Testis (tissue), 2 donors: ENCODE measurements around the gene USP44.

Experiments used
- POLR2A ChIP-seq: fragments of 450-650 bp; IDR thresholded peaks from one replicate; pipeline ENCODE4 v1.6.1; 2017; ENCODE audit warnings: antibody characterized with exemption, mild to moderate bottlenecking, moderate library complexity
- TF ChIP-seq, protein P1 (sequence below), 3 experiments: fragments of 450-650 bp in 2 of 3; fragments of 200-600 bp in 1 of 3; sonication (generic) in 1 of 3; IDR thresholded peaks; one replicate each; pipeline ENCODE4 v1.5.1; 2016 to 2019; ENCODE audit warnings: antibody characterized with exemption in 3 of 3, mild to moderate bottlenecking in 2 of 3, moderate library complexity in 1 of 3

DNA sequence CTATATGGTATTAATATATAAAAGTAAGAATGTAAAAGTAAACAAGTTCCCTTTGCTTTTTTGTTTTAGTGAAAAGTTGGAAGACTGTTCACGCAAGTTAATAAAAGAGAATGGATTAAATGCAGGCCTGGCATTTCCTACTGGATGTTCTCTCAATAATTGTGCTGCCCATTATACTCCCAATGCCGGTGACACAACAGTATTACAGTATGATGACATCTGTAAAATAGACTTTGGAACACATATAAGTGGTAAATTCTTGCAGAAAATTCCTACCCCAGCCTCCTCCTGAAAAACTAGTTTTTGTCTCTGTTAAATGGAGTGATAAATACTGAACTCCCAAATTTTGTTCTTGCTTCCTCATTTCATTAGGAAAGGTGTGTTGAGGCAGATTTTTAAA is 56.4 kb downstream of the USP44 start:
- TF ChIP-seq, protein P1, sequence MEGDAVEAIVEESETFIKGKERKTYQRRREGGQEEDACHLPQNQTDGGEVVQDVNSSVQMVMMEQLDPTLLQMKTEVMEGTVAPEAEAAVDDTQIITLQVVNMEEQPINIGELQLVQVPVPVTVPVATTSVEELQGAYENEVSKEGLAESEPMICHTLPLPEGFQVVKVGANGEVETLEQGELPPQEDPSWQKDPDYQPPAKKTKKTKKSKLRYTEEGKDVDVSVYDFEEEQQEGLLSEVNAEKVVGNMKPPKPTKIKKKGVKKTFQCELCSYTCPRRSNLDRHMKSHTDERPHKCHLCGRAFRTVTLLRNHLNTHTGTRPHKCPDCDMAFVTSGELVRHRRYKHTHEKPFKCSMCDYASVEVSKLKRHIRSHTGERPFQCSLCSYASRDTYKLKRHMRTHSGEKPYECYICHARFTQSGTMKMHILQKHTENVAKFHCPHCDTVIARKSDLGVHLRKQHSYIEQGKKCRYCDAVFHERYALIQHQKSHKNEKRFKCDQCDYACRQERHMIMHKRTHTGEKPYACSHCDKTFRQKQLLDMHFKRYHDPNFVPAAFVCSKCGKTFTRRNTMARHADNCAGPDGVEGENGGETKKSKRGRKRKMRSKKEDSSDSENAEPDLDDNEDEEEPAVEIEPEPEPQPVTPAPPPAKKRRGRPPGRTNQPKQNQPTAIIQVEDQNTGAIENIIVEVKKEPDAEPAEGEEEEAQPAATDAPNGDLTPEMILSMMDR (IDR thresholded peaks at IDR 0.05): no peak
- no peak for TF ChIP-seq POLR2A
